Tibial artery (tissue), 4 donors: ENCODE measurements around the gene FUT7.

Experiments used
- DNase-seq, 2 donors: peaks; one replicate each; pipeline ENCODE4 v3.0.0-alpha.2; 2019
- H3K27ac ChIP-seq, 2 donors: fragments of 200-600 bp; sonication (generic) in 1 of 2; 1 replicate in 1 of 2; 2 replicates in 1 of 2; pipeline ENCODE4 v1.5.1; 2018 to 2019; ENCODE audit warnings: mild to moderate bottlenecking in 1 of 2
- H3K27me3 ChIP-seq, 2 donors: fragments of 200-600 bp; sonication (generic) in 1 of 2; one replicate each; pipeline versions ENCODE4 v1.5.1 to v1.6.0; 2016 to 2019
- H3K36me3 ChIP-seq, 3 donors: fragments of 200-600 bp; sonication (generic) in 2 of 3; one replicate each; pipeline ENCODE4 v1.5.1; 2016 to 2019; ENCODE audit warnings: mild to moderate bottlenecking in 2 of 3
- H3K4me1 ChIP-seq, 4 donors: fragments of 200-600 bp; sonication (generic) in 2 of 4; 1 replicate in 3 of 4; 2 replicates in 1 of 4; pipeline ENCODE4 v1.5.1; 2016 to 2019
- H3K4me3 ChIP-seq, 2 donors: fragments of 200-600 bp; sonication (generic) in 1 of 2; 1 replicate in 1 of 2; 2 replicates in 1 of 2; pipeline ENCODE4 v1.5.1; 2018 to 2019; ENCODE audit warnings: mild to moderate bottlenecking in 2 of 2
- H3K9me3 ChIP-seq, 3 donors: fragments of 200-600 bp; sonication (generic) in 1 of 3; one replicate each; pipeline ENCODE4 v1.5.1; 2016 to 2019
- CTCF ChIP-seq, 2 experiments: fragments of 200-600 bp in 1 of 2; fragments of 450-650 bp in 1 of 2; IDR thresholded peaks; one replicate each; pipeline ENCODE4 v1.5.1; 2017 to 2019; ENCODE audit warnings: antibody characterized with exemption in 2 of 2, mild to moderate bottlenecking in 1 of 2, moderate library complexity in 1 of 2
- intact Hi-C: fragments of 100-400 bp; cut with DNase I; formaldehyde crosslinking; loops from one replicate; pipeline ENCODE4 v1.15.0; 2023; ENCODE audit warnings: low total_unique reads

Gene FUT7

DNA sequence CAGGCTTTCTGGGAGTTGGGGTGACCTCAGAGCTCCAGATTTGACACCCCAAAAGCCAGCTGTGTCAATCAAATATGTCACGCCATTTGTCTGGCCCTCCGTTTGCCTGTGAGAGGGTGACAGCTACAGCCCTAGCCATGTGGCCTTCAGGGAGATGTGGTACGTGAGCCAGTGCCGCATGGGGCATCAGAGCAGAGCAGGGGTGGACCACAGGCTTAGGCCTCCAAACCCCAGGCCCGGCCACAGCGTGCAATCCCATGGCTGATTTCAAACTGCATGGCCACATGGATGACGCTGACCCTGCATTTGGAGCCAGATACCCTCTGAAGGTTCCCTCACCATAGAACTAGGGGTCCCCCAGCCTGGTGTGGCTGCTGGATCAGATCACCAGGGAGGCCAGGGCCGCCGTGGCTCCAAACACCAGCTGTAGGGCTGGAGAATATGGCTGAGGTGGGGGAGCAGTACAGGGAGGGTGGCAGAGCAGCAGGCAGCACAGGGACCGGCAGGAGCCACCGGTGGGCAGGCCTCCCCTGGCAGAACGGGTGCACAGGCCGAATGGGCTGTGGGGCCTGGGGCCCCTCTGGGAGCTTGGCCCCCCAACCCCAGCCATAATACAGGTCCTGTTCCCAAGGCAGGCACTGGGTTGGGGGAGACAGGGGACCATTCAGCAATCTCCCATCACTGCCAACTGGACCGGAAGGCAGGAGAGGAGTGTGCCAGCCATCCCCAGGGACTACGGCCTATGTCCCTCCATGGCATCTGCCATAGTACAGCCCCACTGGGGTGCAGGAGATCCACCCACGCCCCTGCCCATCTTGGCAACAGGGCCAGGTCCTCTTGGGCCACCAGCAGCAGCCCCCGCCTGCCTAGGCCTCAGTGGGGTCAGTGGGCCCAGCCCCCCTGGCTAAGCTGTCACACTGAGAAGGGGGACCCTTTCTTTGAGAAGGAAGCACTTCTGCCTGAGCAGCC, 36.9 kb upstream of the FUT7 start:
- Histone ChIP-seq H3K36me3 (no peaks in the 10 kb centered on the region), H3K27ac (no peak overlapping the region), H3K27me3 (peaks cover 0 to 59% of the 10 kb centered on the region in 2 donors), H3K9me3 (no peaks in the 10 kb centered on the region), H3K4me1 (peaks cover 0 to 32% (median 19%) of the 10 kb centered on the region in 4 donors), H3K4me3 (no peak overlapping the region)
- no peak for DNase-seq
- no peak for TF ChIP-seq CTCF (IDR thresholded peaks at IDR 0.05)
- intact Hi-C loops: no loop called here

GRCh38 chr9:137067860-137068538, 36.1 kb upstream of the FUT7 start:
- peak; percentile 64 to 83 for DNase-seq
- TF ChIP-seq CTCF (IDR thresholded peaks at IDR 0.05): peak; percentile 72 to 74
- intact Hi-C loops: no loop called here
- Histone ChIP-seq H3K27me3 (peaks cover 0 to 67% of the 10 kb centered on the region in 2 donors), H3K4me3 (no peak overlapping the region), H3K36me3 (no peaks in the 10 kb centered on the region), H3K9me3 (no peaks in the 10 kb centered on the region), H3K27ac (no peak overlapping the region), H3K4me1 (peaks cover 0 to 33% (median 19%) of the 10 kb centered on the region in 4 donors)

GRCh38 chr9:137066096-137066861, 34.4 kb upstream of the FUT7 start:
- Histone ChIP-seq H3K27ac (no peak overlapping the region), H3K4me3 (no peak overlapping the region), H3K4me1 (peaks cover 0 to 29% (median 18%) of the 10 kb centered on the region in 4 donors), H3K9me3 (no peaks in the 10 kb centered on the region), H3K36me3 (no peaks in the 10 kb centered on the region), H3K27me3 (peaks cover 0 to 68% of the 10 kb centered on the region in 2 donors)
- intact Hi-C loops: no loop called here
- TF ChIP-seq CTCF (IDR thresholded peaks at IDR 0.05): no peak
- DNase-seq: no peak

DNA sequence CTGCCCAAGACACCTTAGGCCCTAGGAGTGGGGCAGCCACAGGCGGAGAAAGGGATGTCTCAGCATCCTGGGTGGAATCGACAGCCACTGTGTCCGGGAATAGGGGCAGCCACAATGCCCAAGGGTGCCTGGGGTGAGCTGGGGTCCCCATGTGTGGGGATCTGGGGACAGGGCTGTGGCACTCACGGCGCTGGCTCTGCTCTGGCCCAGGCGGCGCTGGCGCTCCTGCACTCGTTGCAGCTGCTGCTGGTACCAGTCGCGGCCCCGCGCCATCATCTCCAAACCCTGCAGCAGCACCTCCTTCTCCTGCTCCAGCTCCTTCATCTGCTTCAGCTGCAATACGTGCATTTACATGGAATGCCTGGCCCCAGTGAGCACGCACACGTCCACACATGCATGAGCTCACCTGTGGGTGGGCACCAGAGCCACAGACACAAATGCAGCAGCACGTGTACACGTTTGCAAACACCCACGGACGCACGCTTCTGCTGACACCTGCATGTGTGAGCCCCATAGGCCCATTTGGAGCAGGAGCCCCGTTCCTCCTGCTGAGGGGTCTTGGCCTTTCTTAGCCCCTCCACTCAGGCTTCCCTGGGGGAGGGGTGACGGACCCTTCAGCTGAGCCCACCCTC, 33.6 kb upstream of the FUT7 start:
- intact Hi-C loops: no loop called here
- Histone ChIP-seq H3K36me3 (no peaks in the 10 kb centered on the region), H3K9me3 (no peaks in the 10 kb centered on the region), H3K27me3 (peaks cover 0 to 68% of the 10 kb centered on the region in 2 donors), H3K27ac (no peak overlapping the region), H3K4me1 (peaks cover 0 to 20% (median 10%) of the 10 kb centered on the region in 4 donors), H3K4me3 (no peak overlapping the region)
- TF ChIP-seq CTCF (IDR thresholded peaks at IDR 0.05): no peak
- DNase-seq: no peak

- H3K4me3 ChIP-seq: no peak overlapping the region
- intact Hi-C loops: no loop called here
Measured at GRCh38 chr9:137064880-137065164, 32.9 kb upstream of the FUT7 start.

More at GRCh38 chr9:137064880-137065164, 32.9 kb upstream of the FUT7 start:
- H3K27me3 ChIP-seq: peaks cover 0 to 63% of the 10 kb centered on the region in 2 donors
- no peak for TF ChIP-seq CTCF (IDR thresholded peaks at IDR 0.05)
- no peak overlapping the region for H3K27ac ChIP-seq
- no peaks in the 10 kb centered on the region for H3K36me3 ChIP-seq
- no peak for DNase-seq
- peaks cover 0 to 14% (median 5%) of the 10 kb centered on the region in 4 donors for H3K4me1 ChIP-seq
- H3K9me3 ChIP-seq: no peaks in the 10 kb centered on the region
